GOT3 (cell line): Measurements from ENCODE around the gene PRKAR1A.
"Not testable (repeated sequence)": the region's sequence is repeated elsewhere in the genome, so short reads cannot be mapped to it uniquely, and the experiment has no call there.

ENCODE experiments used
- DNase-seq: peaks from one replicate; lab custom pipeline; 2025; ENCODE audit warnings: mixed read lengths; lab: John Stamatoyannopoulos, UW

The PRKAR1A gene

GRCh38 chr17:68511671-68512246, 471 bp upstream of the PRKAR1A start:
- DNase-seq = no peak

GRCh38 chr17:68512960-68513474, 787 bp downstream of the PRKAR1A start:
- no peak for DNase-seq

GRCh38 chr17:68513932-68514331, 1.7 kb downstream of the PRKAR1A start:
- DNase-seq = no peak

- no peak for DNase-seq
Observed at GRCh38 chr17:68514831-68515635, 2.8 kb downstream of the PRKAR1A start.

- DNase-seq = no peak
Observed at GRCh38 chr17:68516732-68517131, 4.5 kb downstream of the PRKAR1A start.

- DNase-seq = not testable (repeated sequence)
Observed at GRCh38 chr17:68517605-68518004, 5.4 kb downstream of the PRKAR1A start.

GRCh38 chr17:68518063-68518815, 6.0 kb downstream of the PRKAR1A start:
- no peak for DNase-seq

- DNase-seq = not testable (repeated sequence)
Observed at GRCh38 chr17:68519051-68519450, 6.8 kb downstream of the PRKAR1A start.

GRCh38 chr17:68519911-68520310, 7.7 kb downstream of the PRKAR1A start:
- DNase-seq = no peak

GRCh38 chr17:68522266-68522665, 10.0 kb downstream of the PRKAR1A start:
- DNase-seq = no peak

- no peak for DNase-seq
Observed at GRCh38 chr17:68526548-68526947, 14.3 kb downstream of the PRKAR1A start.

GRCh38 chr17:68527314-68527713, 15.1 kb downstream of the PRKAR1A start:
- DNase-seq = no peak

- DNase-seq = no peak
Observed at GRCh38 chr17:68531252-68531651, 19.0 kb downstream of the PRKAR1A start.

- no peak for DNase-seq
Observed at GRCh38 chr17:68532826-68533225, 20.6 kb downstream of the PRKAR1A start.

GRCh38 chr17:68533887-68534694, 21.9 kb downstream of the PRKAR1A start:
- no peak for DNase-seq

- DNase-seq = no peak
Observed at GRCh38 chr17:68534695-68535088, 22.5 kb downstream of the PRKAR1A start.

- DNase-seq = no peak
Observed at GRCh38 chr17:68535922-68536321, 23.7 kb downstream of the PRKAR1A start.

GRCh38 chr17:68539548-68540467, 27.6 kb downstream of the PRKAR1A start:
- no peak for DNase-seq

- no peak for DNase-seq
Observed at GRCh38 chr17:68540981-68541380, 28.8 kb downstream of the PRKAR1A start.

GRCh38 chr17:68541816-68542215, 29.6 kb downstream of the PRKAR1A start:
- DNase-seq = no peak
